Lower leg skin (tissue), 4 donors: Measurements from ENCODE around the gene CLEC2B. TPM values are rescaled to one million over a fixed set of nuclear protein-coding genes. Genes with fewer than 3 reads are reported as not detected.
"Not testable (repeated sequence)": the region's sequence is repeated elsewhere in the genome, so short reads cannot be mapped to it uniquely, and the experiment has no call there.

Source experiments
- DNase-seq, 2 donors: peaks; one replicate each; pipeline ENCODE4 v3.0.0-alpha.2; 2019; ENCODE audit warnings: low spot score in 2 of 2
- H3K4me3 ChIP-seq: fragments of 200-600 bp; sonication (generic); 2 replicates; pipeline ENCODE4 v1.5.1; 2017; ENCODE audit warnings: mild to moderate bottlenecking, low read depth; ENCODE audit not compliant: poor library complexity, severe bottlenecking
- POLR2A ChIP-seq, 2 donors: fragments of 450-650 bp; IDR thresholded peaks; one replicate each; pipeline ENCODE4 v1.6.1; 2016 to 2017; ENCODE audit warnings: antibody characterized with exemption in 2 of 2, mild to moderate bottlenecking in 1 of 2, moderate library complexity in 1 of 2
- WGBS, 2 donors: methylation state at CpG; one replicate each; pipeline ENCODE4 v1.1.5; 2018; 5-methylcytosine and 5-hydroxymethylcytosine counted together
- intact Hi-C: fragments of 100-400 bp; cut with DNase I; formaldehyde crosslinking; loops from one replicate; pipeline ENCODE4 v1.15.0; 2023; ENCODE audit warnings: low total_unique reads
- total RNA-seq, 4 donors: library from RNA; depleted of rRNA; stranded (reverse); fragments of >200 nt; gene quantifications; one replicate each; pipeline ENCODE4 v1.1.0, GENCODE V29; 2016
- TF ChIP-seq, protein P1 (sequence below), 3 donors: fragments of 450-650 bp; IDR thresholded peaks; one replicate each; pipeline ENCODE4 v1.5.1; 2016; ENCODE audit warnings: antibody characterized with exemption in 3 of 3, mild to moderate bottlenecking in 3 of 3, moderate library complexity in 2 of 3

CLEC2B gene
- total RNA-seq, 4 donors from 2014 or later: 52.3 to 90.6 (median 81.9) TPM

DNA sequence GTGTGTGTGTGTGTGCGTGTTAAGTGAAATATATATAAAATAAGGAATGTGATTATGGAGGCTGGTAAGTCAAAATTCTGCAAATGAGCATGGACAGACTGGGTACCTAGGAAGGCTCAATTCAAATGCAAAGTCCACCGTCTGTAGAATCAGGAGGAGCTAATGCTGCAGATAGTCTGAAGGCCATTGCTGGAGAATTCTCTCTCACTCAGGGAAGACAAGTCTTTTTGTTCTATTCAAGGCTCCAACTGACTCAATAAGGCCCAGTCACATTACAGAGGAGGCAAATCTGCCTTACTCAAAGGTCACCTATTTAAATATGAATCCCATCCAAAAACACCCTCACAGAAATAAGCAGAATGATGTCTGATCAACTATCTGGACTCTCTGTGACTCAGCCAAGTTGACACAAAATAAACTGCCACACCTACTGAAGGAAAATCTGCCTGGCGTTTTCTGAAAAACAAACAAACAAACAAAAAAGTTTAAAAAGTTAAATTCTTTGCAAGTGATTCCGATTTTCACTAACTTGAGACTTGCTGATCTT is 11.5 kb upstream of the CLEC2B start:
- 81% methylated on average over 4 of the region's 4 CpGs for WGBS, 2 donors
- H3K4me3 ChIP-seq: no peak overlapping the region
- TF ChIP-seq, protein P1, sequence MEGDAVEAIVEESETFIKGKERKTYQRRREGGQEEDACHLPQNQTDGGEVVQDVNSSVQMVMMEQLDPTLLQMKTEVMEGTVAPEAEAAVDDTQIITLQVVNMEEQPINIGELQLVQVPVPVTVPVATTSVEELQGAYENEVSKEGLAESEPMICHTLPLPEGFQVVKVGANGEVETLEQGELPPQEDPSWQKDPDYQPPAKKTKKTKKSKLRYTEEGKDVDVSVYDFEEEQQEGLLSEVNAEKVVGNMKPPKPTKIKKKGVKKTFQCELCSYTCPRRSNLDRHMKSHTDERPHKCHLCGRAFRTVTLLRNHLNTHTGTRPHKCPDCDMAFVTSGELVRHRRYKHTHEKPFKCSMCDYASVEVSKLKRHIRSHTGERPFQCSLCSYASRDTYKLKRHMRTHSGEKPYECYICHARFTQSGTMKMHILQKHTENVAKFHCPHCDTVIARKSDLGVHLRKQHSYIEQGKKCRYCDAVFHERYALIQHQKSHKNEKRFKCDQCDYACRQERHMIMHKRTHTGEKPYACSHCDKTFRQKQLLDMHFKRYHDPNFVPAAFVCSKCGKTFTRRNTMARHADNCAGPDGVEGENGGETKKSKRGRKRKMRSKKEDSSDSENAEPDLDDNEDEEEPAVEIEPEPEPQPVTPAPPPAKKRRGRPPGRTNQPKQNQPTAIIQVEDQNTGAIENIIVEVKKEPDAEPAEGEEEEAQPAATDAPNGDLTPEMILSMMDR (IDR thresholded peaks at IDR 0.05): no peak
- TF ChIP-seq POLR2A (IDR thresholded peaks at IDR 0.05): no peak
- intact Hi-C loops: no loop called here
- DNase-seq: no peak

DNA sequence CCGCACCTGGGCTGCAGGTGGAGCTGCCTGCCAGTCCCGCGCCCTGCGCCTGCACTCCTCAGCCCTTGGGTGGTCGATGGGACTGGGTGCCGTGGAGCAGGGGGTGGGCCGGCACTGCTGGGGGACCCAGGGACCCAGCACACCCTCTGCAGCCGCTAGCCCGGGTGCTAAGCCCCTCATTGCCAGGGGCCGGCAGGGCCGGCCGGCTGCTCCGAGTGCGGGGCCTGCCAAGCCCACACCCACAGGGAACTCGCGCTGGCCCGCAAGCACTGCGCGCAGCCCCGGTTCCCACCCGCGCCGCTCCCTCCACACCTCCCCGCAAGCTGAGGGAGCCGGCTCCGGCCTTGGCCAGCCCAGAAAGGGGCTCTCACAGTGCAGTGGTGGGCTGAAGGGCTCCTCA is 7.0 kb upstream of the CLEC2B start:
- H3K4me3 ChIP-seq, DNase-seq, intact Hi-C loops: not testable (repeated sequence)
- WGBS, 2 donors: 100% methylated on average over 3 to 6 of the region's 26 CpGs

GRCh38 chr12:9872742-9873141 is 3.6 kb upstream of the CLEC2B start:
- H3K4me3 ChIP-seq: no peak overlapping the region
- intact Hi-C loops: loop anchor here (5.0 kb wide), 1 partner anchor 55 kb away; no protein-coding TSS in a partner anchor
- peak in 1 of 2 donors; percentile 41 for DNase-seq
- no peak for TF ChIP-seq POLR2A (IDR thresholded peaks at IDR 0.05)
- TF ChIP-seq, protein P1 (IDR thresholded peaks at IDR 0.05): no peak
- 46 to 54% methylated on average over 10 to 11 of the region's 11 CpGs for WGBS, 2 donors

- no peak for DNase-seq
- H3K4me3 ChIP-seq: no peak overlapping the region
- 27 to 44% methylated on average over 3 of the region's 3 CpGs for WGBS, 2 donors
- TF ChIP-seq, protein P1 (IDR thresholded peaks at IDR 0.05): no peak
- TF ChIP-seq POLR2A (IDR thresholded peaks at IDR 0.05): no peak
- intact Hi-C loops: loop anchor here (5.0 kb wide), 1 partner anchor 55 kb away; no protein-coding TSS in a partner anchor
Observed at GRCh38 chr12:9872162-9872561, 3.0 kb upstream of the CLEC2B start.

DNA sequence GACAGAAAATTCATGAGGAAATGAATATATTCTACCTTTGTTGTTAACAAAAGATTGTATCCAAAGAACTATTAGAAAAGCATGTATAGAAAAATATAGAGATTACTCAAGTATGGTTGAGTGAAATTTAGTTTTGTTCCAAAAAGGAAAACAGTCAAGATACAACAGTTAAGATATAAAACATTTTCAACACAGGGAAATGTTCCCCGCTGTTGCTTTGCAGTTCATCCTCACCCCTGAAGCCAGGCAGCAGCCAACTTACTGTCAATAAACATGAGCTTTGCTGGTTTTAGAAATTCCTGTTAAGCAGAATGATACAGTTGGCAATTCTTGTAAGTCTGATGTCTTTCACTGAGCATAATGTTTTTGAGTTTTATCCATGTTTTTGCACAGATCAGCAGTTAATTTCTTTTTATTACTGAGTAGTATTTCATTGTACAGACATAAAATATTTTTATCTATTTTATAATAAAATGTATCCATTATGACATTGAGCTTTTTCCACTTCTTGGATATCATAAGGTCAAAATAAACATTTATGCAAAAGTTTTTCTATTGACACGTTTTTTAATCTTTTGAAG is 1.2 kb upstream of the CLEC2B start:
- TF ChIP-seq, protein P1 (IDR thresholded peaks at IDR 0.05): no peak
- no peak for TF ChIP-seq POLR2A (IDR thresholded peaks at IDR 0.05)
- no peak overlapping the region for H3K4me3 ChIP-seq
- DNase-seq: no peak
- intact Hi-C loops: loop anchor here (5.0 kb wide), 1 partner anchor 57 kb away; no protein-coding TSS in a partner anchor
- 35 to 37% methylated on average over 2 of the region's 2 CpGs for WGBS, 2 donors

- TF ChIP-seq, protein P1 (IDR thresholded peaks at IDR 0.05): no peak
- no peak for TF ChIP-seq POLR2A (IDR thresholded peaks at IDR 0.05)
- DNase-seq: no peak
- intact Hi-C loops: no loop called here
- WGBS, 2 donors: 15 to 20% methylated on average over 4 of the region's 4 CpGs
- H3K4me3 ChIP-seq: peak overlapping the region; percentile 14
Observed at GRCh38 chr12:9868951-9869306, 225 bp downstream of the CLEC2B start.
